K562 (cell line): ENCODE results near the gene RANBP3. TPM values are rescaled to one million over a fixed set of nuclear protein-coding genes. Genes with fewer than 3 reads are reported as not detected.
A peak's percentile ranks its signal among the peaks of the same experiment; 100 is the strongest.

Source experiments
- ATAC-seq: fragments of 200-7000 bp; cut with Tn5 transposase; 3 replicates; pipeline ENCODE4 v1.9.1; 2020; ENCODE audit warnings: moderate library complexity
- BruUV-seq: library from RNA; stranded (reverse); fragments of 400-500 nt; replicated peaks from 2 replicates; lab custom pipeline; 2021; lab: Mats Ljungman, UMichigan
- CTCF ChIA-PET: fragments of 300-600 bp; formaldehyde crosslinking; extraction: SDS; loops from one replicate; lab custom pipeline; 2021; ENCODE audit warnings: low intra/inter-chr PET ratio; lab: Yijun Ruan, JAX
- POLR2A ChIA-PET: fragments of 300-600, 350-650 bp; sonication (Branson Sonifier 250); formaldehyde crosslinking; extraction: SDS; loops from one replicate; lab custom pipeline; 2021; ENCODE audit warnings: antibody characterized with exemption, inconsistent platforms; lab: Yijun Ruan, JAX
- DNase-seq, 4 experiments: peaks; one replicate each; pipeline versions ENCODE4 v3.0.0 to v3.0.0-alpha.2; 2011 to 2018; ENCODE audit warnings: low spot score in 3 of 4, mixed read lengths in 3 of 4; ENCODE audit errors: extremely low read depth in 1 of 4
- FAIRE-seq: peaks from 2 replicates; lab custom pipeline; 2011; peaks lifted over from hg19 to GRCh38; lab: Jason Lieb, UNC
- H2AFZ ChIP-seq: 2 replicates; pipeline ENCODE4 v1.6.0; 2011; ENCODE audit warnings: low read depth, low read length, control low read depth, inconsistent platforms
- H3K27ac ChIP-seq: fragments of 200-600 bp; 3 replicates; pipeline ENCODE4 v1.8.0; 2011; ENCODE audit warnings: low read depth, mild to moderate bottlenecking, control low read depth, inconsistent platforms, low read length, moderate library complexity, mixed read lengths; ENCODE audit errors: extremely low read depth
- H3K27me3 ChIP-seq, 2 experiments: fragments of 300-600 bp in 1 of 2; 2 replicates in 1 of 2; 3 replicates in 1 of 2; pipeline versions ENCODE4 v1.6.0 to v1.8.0; 2011; ENCODE audit warnings: inconsistent platforms in 2 of 2, low read length in 2 of 2, mild to moderate bottlenecking in 1 of 2, mixed read lengths in 1 of 2, moderate library complexity in 1 of 2; ENCODE audit not compliant: control insufficient read depth in 2 of 2, insufficient read depth in 2 of 2
- H3K36me3 ChIP-seq: fragments of 300-600 bp; 3 replicates; pipeline ENCODE4 v1.8.0; 2011; ENCODE audit warnings: mild to moderate bottlenecking, low read length, inconsistent platforms; ENCODE audit not compliant: control insufficient read depth, insufficient read depth
- H3K4me1 ChIP-seq, 2 experiments: fragments of 200-600 bp in 1 of 2; replicated peaks in 1 of 2; 2 replicates in 1 of 2; 3 replicates in 1 of 2; pipeline versions ENCODE4 v1.5.1 to v1.8.0; 2011; ENCODE audit warnings: inconsistent platforms in 2 of 2, low read length in 2 of 2, mild to moderate bottlenecking in 1 of 2, mixed read lengths in 1 of 2, moderate library complexity in 1 of 2; ENCODE audit not compliant: control insufficient read depth in 2 of 2, insufficient read depth in 2 of 2
- H3K4me2 ChIP-seq: 2 replicates; pipeline ENCODE4 v1.6.1; 2011; ENCODE audit warnings: low read length, control low read depth, inconsistent platforms, mixed read lengths; ENCODE audit not compliant: insufficient read depth
- H3K4me3 ChIP-seq: fragments of 200-600 bp; sonication (generic), shearing (Covaris generic); 2 replicates; pipeline ENCODE4 v1.5.1; 2016; ENCODE audit warnings: control low read depth, inconsistent platforms
- H3K79me2 ChIP-seq: fragments of 200-600 bp; 3 replicates; pipeline ENCODE4 v1.8.0; 2011; ENCODE audit warnings: low read length, inconsistent platforms; ENCODE audit not compliant: control insufficient read depth, insufficient read depth
- H3K9ac ChIP-seq, 2 experiments: 2 replicates each; pipeline versions ENCODE4 v1.6.0 to v1.6.1; 2011; ENCODE audit warnings: low read depth in 2 of 2, low read length in 2 of 2, control low read depth in 1 of 2, inconsistent platforms in 1 of 2, mild to moderate bottlenecking in 1 of 2, mixed read lengths in 1 of 2; ENCODE audit not compliant: insufficient read depth in 1 of 2
- H3K9me1 ChIP-seq: one replicate; pipeline ENCODE4 v1.6.0; 2011; ENCODE audit warnings: inconsistent platforms, mild to moderate bottlenecking, low read length, moderate library complexity; ENCODE audit not compliant: control insufficient read depth, insufficient read depth
- H3K9me3 ChIP-seq: replicated peaks from 2 replicates; pipeline ENCODE4 v1.5.1; 2011; ENCODE audit warnings: low read depth, low read length, inconsistent platforms; ENCODE audit not compliant: control insufficient read depth, insufficient read depth
- H4K20me1 ChIP-seq: replicated peaks from 2 replicates; pipeline ENCODE4 v1.6.1; 2011; ENCODE audit warnings: low read length, inconsistent platforms, mixed read lengths; ENCODE audit not compliant: control insufficient read depth, insufficient read depth
- CREM ChIP-seq: IDR thresholded peaks from 2 replicates; pipeline ENCODE4 v1.6.1; 2014; ENCODE audit warnings: antibody characterized with exemption, low read depth
- ERF ChIP-seq: fragments of 450-650 bp; formaldehyde crosslinking; IDR thresholded peaks from 2 replicates; pipeline ENCODE4 v1.4.0; 2020; ENCODE audit warnings: mild to moderate bottlenecking, mixed read lengths
- FOXK2 ChIP-seq, 2 experiments: fragments of 450-650 bp; IDR thresholded peaks in 1 of 2; conservative IDR thresholded peaks in 1 of 2; 2 replicates each; pipeline ENCODE4 v1.6.1; 2016; ENCODE audit warnings: low read depth in 2 of 2, mild to moderate bottlenecking in 1 of 2
- MAFK ChIP-seq: IDR thresholded peaks from 2 replicates; pipeline ENCODE4 v1.6.1; 2011; ENCODE audit warnings: low read length, improper control_type of control experiment
- MLX ChIP-seq, 2 experiments: fragments of 450-650 bp in 1 of 2; sonication (generic) in 1 of 2; formaldehyde crosslinking; conservative IDR thresholded peaks; 2 replicates each; pipeline versions ENCODE4 v1.4.0 to v1.8.1; 2020 to 2022; ENCODE audit warnings: mild to moderate bottlenecking in 1 of 2, missing genetic modification reagents in 1 of 2
- RAD21 ChIP-seq, 2 experiments: fragments of 250-450 bp in 1 of 2; fragments of 450-650 bp in 1 of 2; sonication (Bioruptor Pico) in 1 of 2; formaldehyde crosslinking in 1 of 2; IDR thresholded peaks in 1 of 2; conservative IDR thresholded peaks in 1 of 2; 2 replicates each; pipeline versions ENCODE4 v1.4.0 to v1.8.0; 2020 to 2022; ENCODE audit warnings: mild to moderate bottlenecking in 2 of 2, moderate library complexity in 1 of 2
- REST ChIP-seq, 2 experiments: fragments of 450-650 bp; formaldehyde crosslinking in 1 of 2; IDR thresholded peaks; 2 replicates each; pipeline versions ENCODE4 v1.4.0 to v1.6.1; 2014 to 2020; ENCODE audit warnings: mild to moderate bottlenecking in 2 of 2, borderline replicate concordance in 1 of 2, low read depth in 1 of 2
- SREBF1 ChIP-seq: fragments of 150-350 bp; IDR thresholded peaks from 2 replicates; pipeline ENCODE4 v1.6.1; 2014; ENCODE audit warnings: antibody characterized with exemption, low read depth, low read length, borderline replicate concordance
- WGBS: fragments of 100-300 bp; shearing (Covaris generic); methylation state at CpG from one replicate; pipeline ENCODE4 v1.1.6; 2016; ENCODE audit warnings: low coverage, mixed read lengths; ENCODE audit not compliant: insufficient coverage; ENCODE audit errors: missing lambda C conversion rate; 5-methylcytosine and 5-hydroxymethylcytosine counted together
- in situ Hi-C: fragments of 300-500 bp; cut with MboI; formaldehyde crosslinking; loops from 4 replicates; pipeline ENCODE4 v1.15.0; 2018; ENCODE audit warnings: inconsistent platforms, mixed read lengths
- intact Hi-C: fragments of 100-400 bp; cut with micrococcal nuclease; formaldehyde crosslinking; loops from 2 replicates; pipeline ENCODE4 v1.14.2; 2022
- polyA plus RNA-seq, 8 experiments: library from polyadenylated mRNA; depleted of rRNA in 4 of 8; stranded (reverse) in 5 of 8; unstranded in 3 of 8; fragments of >200 nt; fragmentation: Nextera tagmentation in 2 of 8; fragmentation: Illumina TruSeq in 1 of 8; extraction: Ambion mirVana in 2 of 8; extraction: Trizol in 1 of 8; gene quantifications; 2 replicates each; pipeline versions ENCODE4 v1.2.1 to v1.2.3, GENCODE V29; 2011 to 2014; ENCODE audit warnings: inconsistent platforms in 1 of 8, missing spikeins in 1 of 8
- total RNA-seq, 7 experiments: library from RNA; depleted of rRNA in 6 of 7; stranded (reverse); fragments of >200 nt in 6 of 7; fragmentation: Illumina TruSeq in 2 of 7; extraction: Trizol in 2 of 7; gene quantifications; 2 replicates each; pipeline versions ENCODE4 v1.2.1 to v1.2.3, GENCODE V29; 2011 to 2021; ENCODE audit warnings: low replicate concordance in 1 of 7

Gene RANBP3
- total and polyA plus RNA-seq, 9 of the 15 experiments (the other 6 are each of a cell fraction or from before 2014, with no cell fraction given): 0.90 to 95.1 (median 63.2) TPM

- TF ChIP-seq SREBF1 (no peak), FOXK2 (conservative IDR thresholded peaks at IDR 0.05 in 1 of 2, IDR thresholded peaks at IDR 0.05 in 1 of 2; ENCODE audit: low read depth in 2 of 2) (no peak), MLX (CRISPR knock-in tag; conservative IDR thresholded peaks at IDR 0.05) (no peak), ERF (CRISPR knock-in tag) (no peak), CREM (peak; percentile 32; the same call in 1 of the 2 replicates), MAFK (0 out of 2 replicates have a peak, but pooled peaks have one; percentile 16)
Measured at GRCh38 chr19:5956323-5956722, 21.6 kb downstream of the RANBP3 start (continued).

- H3K4me3 ChIP-seq: no peak overlapping the region
- H3K9ac ChIP-seq: peak overlapping the region in 1 of 2 experiments; percentile 36; a peak in 1 of 4 replicates
- H3K36me3 ChIP-seq: peaks cover 32% of the 10 kb centered on the region
- DNase-seq (no peak), FAIRE-seq (no peak), ATAC-seq (no peak)
- in situ Hi-C loops (no loop called here), intact Hi-C loops (no loop called here)
- H3K27me3 ChIP-seq: no peaks in the 10 kb centered on the region
- H2AFZ ChIP-seq: no peak overlapping the region
- CTCF ChIA-PET: no interaction called here
- peaks cover 46 to 47% of the 10 kb centered on the region in 2 experiments for H3K4me1 ChIP-seq
- no peak for TF ChIP-seq RAD21 (CRISPR knock-in tag; conservative IDR thresholded peaks at IDR 0.05 in 1 of 2, IDR thresholded peaks at IDR 0.05 in 1 of 2)
- 0 out of 2 replicates have a peak, but pooled peaks have one; percentile 8 for TF ChIP-seq REST (IDR thresholded peaks at IDR 0.05; ENCODE audit: borderline replicate concordance)
- TF ChIP-seq REST (CRISPR knock-in tag; IDR thresholded peaks at IDR 0.05; ENCODE audit: low read depth): no peak
- BruUV-seq: no TSS peak
- 57% methylated on average over 3 of the region's 3 CpGs for WGBS
- H3K79me2 ChIP-seq: peaks cover 99% of the 10 kb centered on the region
- no peaks in the 10 kb centered on the region for H3K9me3 ChIP-seq
- no peak overlapping the region; the same call in 1 of the 2 replicates for H3K4me2 ChIP-seq
- POLR2A ChIA-PET: interaction anchor here (1.0 to 4.7 kb wide), 2 partner anchors 9 to 13 kb away, joined by 3 to 41 read pairs; no protein-coding TSS in a partner anchor
- peaks cover 42% of the 10 kb centered on the region for H4K20me1 ChIP-seq
- peak overlapping the region; percentile 2; the same call in 1 of the 3 replicates for H3K27ac ChIP-seq
- H3K9me1 ChIP-seq: peaks cover 4% of the 10 kb centered on the region
Measured at GRCh38 chr19:5955636-5955935, 22.4 kb downstream of the RANBP3 start.
